ENCODE results near the gene PACSIN3.

DNA sequence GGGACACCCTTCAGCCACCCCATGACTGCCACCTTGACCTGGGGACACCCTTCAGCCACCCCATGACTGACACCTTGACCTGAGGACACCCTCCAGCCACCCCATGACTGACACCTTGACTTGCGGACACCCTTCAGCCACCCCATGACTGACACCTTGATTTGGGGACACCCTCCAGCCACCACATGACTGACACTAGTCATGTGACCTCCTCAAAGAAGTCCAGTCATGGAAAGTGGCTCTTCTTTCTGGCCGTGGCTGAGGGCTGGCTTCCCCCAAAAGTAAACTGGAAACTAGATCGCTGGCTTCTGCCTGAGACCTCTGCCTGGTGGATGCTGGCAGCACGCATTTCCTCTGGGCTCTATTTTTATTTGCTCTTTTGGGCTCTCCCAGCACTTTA, 38.0 kb downstream of the PACSIN3 start:
- TF ChIP-seq, protein P1, sequence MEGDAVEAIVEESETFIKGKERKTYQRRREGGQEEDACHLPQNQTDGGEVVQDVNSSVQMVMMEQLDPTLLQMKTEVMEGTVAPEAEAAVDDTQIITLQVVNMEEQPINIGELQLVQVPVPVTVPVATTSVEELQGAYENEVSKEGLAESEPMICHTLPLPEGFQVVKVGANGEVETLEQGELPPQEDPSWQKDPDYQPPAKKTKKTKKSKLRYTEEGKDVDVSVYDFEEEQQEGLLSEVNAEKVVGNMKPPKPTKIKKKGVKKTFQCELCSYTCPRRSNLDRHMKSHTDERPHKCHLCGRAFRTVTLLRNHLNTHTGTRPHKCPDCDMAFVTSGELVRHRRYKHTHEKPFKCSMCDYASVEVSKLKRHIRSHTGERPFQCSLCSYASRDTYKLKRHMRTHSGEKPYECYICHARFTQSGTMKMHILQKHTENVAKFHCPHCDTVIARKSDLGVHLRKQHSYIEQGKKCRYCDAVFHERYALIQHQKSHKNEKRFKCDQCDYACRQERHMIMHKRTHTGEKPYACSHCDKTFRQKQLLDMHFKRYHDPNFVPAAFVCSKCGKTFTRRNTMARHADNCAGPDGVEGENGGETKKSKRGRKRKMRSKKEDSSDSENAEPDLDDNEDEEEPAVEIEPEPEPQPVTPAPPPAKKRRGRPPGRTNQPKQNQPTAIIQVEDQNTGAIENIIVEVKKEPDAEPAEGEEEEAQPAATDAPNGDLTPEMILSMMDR (IDR thresholded peaks at IDR 0.05) = no peak
- TF ChIP-seq POLR2A (IDR thresholded peaks at IDR 0.05) = no peak
